GM12865 (cell line): ENCODE data around the gene CGB1.

Source experiments
- DNase-seq: peaks from one replicate; pipeline ENCODE4 v3.0.0; 2010; ENCODE audit warnings: low read depth
- H3K4me3 ChIP-seq: 2 replicates; pipeline ENCODE4 v1.5.1; 2011; ENCODE audit warnings: mild to moderate bottlenecking, low read depth, low read length, control low read depth
- CTCF ChIP-seq: IDR thresholded peaks from 2 replicates; pipeline ENCODE4 v1.5.1; 2011; ENCODE audit warnings: low read length, control low read depth, low read depth, inconsistent platforms; ENCODE audit not compliant: insufficient read depth; ENCODE audit errors: missing control alignments

CGB1 gene

DNA sequence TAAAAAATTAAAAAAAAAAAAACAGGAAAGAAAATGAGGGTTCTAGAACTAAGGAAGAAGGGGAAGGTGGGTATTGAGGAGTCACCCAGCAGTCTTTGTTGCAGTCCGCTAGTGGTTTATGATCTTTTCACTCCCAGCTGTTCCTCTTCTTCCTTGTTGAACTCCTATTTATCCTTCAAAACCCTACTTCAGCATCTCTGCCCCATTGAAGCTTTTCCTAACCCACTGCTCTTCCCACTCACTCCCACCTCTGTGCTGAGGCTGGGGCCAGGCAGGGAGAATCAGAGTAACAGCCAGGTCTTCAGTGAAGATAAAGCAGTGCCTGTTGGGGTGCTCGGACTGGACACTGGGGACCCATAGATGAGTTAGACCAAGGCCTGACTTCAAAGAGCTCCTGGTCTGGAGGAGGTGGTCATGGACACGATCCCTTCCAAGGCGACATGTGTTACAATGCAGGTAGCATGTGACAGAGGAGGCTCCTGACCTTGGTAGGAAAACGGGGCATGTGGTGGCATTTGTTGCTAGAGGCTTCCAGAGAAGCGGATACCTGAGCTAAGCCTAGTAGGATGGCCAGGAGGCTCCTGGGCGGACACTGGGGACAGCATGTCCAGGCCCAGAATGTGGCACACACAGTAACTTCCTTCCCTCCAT is 31.6 kb downstream of the CGB1 start:
- TF ChIP-seq CTCF, result no peak
- no peak overlapping the region for H3K4me3 ChIP-seq
- DNase-seq, result no peak

DNA sequence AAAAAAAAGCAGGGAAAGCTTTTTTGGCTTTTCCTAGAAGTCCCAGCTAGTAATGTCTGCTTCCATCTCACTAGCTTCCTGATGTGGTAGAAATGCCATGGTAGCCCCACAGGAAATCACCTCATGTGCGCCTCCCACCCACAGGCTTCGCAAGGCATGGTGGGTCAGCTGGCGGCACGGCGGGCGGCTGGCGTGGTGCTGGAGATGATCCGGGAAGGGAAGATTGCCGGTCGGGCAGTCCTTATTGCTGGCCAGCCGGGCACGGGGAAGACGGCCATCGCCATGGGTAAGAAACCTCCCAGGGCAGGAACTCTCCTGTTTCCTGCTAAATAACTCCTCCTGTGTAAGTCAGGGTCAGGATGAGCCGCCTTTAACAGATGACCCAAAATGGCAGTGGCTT is 32.6 kb downstream of the CGB1 start:
- no peak for TF ChIP-seq CTCF
- H3K4me3 ChIP-seq, result no peak overlapping the region
- no peak for DNase-seq

DNA sequence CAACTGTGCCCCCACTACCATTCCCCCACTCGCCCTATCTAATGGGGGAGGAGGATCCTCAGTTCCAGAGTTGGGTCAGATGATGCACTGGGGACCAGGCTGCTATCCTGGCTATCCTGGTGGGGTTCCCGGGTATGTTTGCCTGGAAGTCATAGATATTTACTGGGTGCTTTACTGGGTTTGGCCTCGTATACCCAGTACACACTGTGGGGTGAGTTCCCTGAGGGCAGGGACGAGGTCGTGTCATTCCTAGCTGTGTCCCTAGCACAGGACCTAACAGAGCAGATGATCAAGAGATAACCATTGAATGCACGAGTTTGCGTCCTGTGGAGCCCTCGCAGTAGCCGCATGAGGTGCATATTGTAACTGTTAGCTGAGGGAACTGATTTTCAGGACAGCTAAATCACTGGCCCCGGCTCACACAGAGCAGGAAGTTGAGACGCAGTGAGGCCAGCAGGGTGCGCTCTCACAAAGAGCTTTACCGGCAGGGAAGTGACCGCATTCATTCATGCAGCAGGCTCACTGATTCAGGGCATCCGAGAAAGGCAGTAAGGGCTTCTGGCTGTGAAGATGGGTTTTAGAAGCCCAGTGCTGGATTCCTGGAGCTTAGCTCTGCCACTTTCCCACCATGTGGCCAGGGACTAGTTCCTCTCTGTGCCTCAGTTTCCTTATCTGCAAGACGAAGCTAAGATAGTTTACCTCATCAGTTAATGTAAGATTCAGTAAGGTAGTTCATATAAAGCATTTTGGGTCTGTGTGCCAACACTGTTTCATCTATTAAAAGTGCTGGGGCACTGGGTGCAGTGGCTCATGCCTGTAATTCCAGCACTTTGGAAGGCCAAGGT is 37.0 kb downstream of the CGB1 start:
- TF ChIP-seq CTCF, result peak; percentile 74
- no peak overlapping the region for H3K4me3 ChIP-seq
- DNase-seq, result peak; percentile 81

- peak; percentile 56 for TF ChIP-seq CTCF
- DNase-seq, result peak; percentile 59
Observed at GRCh38 chr19:48997972-48998371, 38.7 kb downstream of the CGB1 start.

GRCh38 chr19:48994035-48994386 is 42.7 kb downstream of the CGB1 start:
- peak overlapping the region; percentile 95 for H3K4me3 ChIP-seq
- no peak for TF ChIP-seq CTCF
- no peak for DNase-seq

More at GRCh38 chr19:48997972-48998371, 38.7 kb downstream of the CGB1 start:
- no peak overlapping the region for H3K4me3 ChIP-seq

GRCh38 chr19:48993175-48994034 is 43.3 kb downstream of the CGB1 start, which contains the start of the genes GYS1 and RUVBL2:
GYS1 (minus strand) TSS chr19:48993309; CDS start chr19:48993112, 197 bp downstream.
RUVBL2 (plus strand) TSS chr19:48993887; CDS start chr19:48993912, 25 bp downstream.
- TF ChIP-seq CTCF, result peak; percentile 98
- peak within 1 kb of the TSS; percentile 95 for H3K4me3 ChIP-seq
- peak; percentile 100 for DNase-seq
